Body of pancreas (tissue), 4 donors: Measurements from ENCODE around the gene REP15. TPM values are rescaled to one million over a fixed set of nuclear protein-coding genes. Genes with fewer than 3 reads are reported as not detected.

Experiments used
- ATAC-seq: fragments of 150-250 bp; one replicate; pipeline ENCODE4 v1.9.1; 2016
- DNase-seq, 4 donors: peaks; one replicate each; pipeline ENCODE4 v3.0.0-alpha.2; 2019
- H3K27ac ChIP-seq, 4 donors: fragments of 200-600 bp; sonication (generic); 1 replicate in 3 of 4; 2 replicates in 1 of 4; pipeline versions ENCODE4 v1.5.1 to v1.6.1; 2016 to 2019; ENCODE audit warnings: mild to moderate bottlenecking in 1 of 4, mixed read lengths in 1 of 4, moderate library complexity in 1 of 4
- H3K27me3 ChIP-seq, 2 donors: fragments of 200-600 bp; sonication (generic); one replicate each; pipeline ENCODE4 v1.6.0; 2016; ENCODE audit warnings: mild to moderate bottlenecking in 1 of 2
- H3K36me3 ChIP-seq, 2 donors: fragments of 200-600 bp; sonication (generic); replicated peaks in 1 of 2; 2 replicates each; pipeline ENCODE4 v1.5.1; 2016; ENCODE audit warnings: low read depth in 2 of 2; ENCODE audit not compliant: insufficient read depth in 1 of 2
- H3K4me1 ChIP-seq: fragments of 200-600 bp; sonication (generic); one replicate; pipeline ENCODE4 v1.6.0; 2016
- H3K4me3 ChIP-seq, 2 donors: fragments of 200-600 bp; sonication (generic); 1 replicate in 1 of 2; 2 replicates in 1 of 2; pipeline ENCODE4 v1.5.1; 2016 to 2019
- H3K9me3 ChIP-seq, 3 donors: fragments of 200-600 bp; sonication (generic); 1 replicate in 2 of 3; 2 replicates in 1 of 3; pipeline ENCODE4 v1.5.1; 2016
- CTCF ChIP-seq, 7 experiments: fragments of 450-650 bp in 4 of 7; fragments of 200-600 bp in 3 of 7; sonication (generic) in 3 of 7; IDR thresholded peaks; one replicate each; pipeline ENCODE4 v1.5.1; 2016 to 2019; ENCODE audit warnings: antibody characterized with exemption in 7 of 7
- POLR2A ChIP-seq, 3 donors: fragments of 450-650 bp; IDR thresholded peaks; one replicate each; pipeline ENCODE4 v1.6.1; 2016; ENCODE audit warnings: antibody characterized with exemption in 3 of 3, mild to moderate bottlenecking in 2 of 3
- WGBS, 2 donors: methylation state at CpG; one replicate each; pipeline ENCODE4 v1.1.5; 2017; 5-methylcytosine and 5-hydroxymethylcytosine counted together
- intact Hi-C: fragments of 100-400 bp; cut with DNase I; formaldehyde crosslinking; loops from one replicate; pipeline ENCODE4 v1.15.1; 2023
- total RNA-seq, 2 donors: library from RNA; depleted of rRNA; stranded (reverse); fragments of >200 nt; gene quantifications; one replicate each; pipeline ENCODE4 v1.1.0, GENCODE V29; 2016

The REP15 gene
- total RNA-seq, 2 donors from 2014 or later: 1.0 to 2.0 TPM

DNA sequence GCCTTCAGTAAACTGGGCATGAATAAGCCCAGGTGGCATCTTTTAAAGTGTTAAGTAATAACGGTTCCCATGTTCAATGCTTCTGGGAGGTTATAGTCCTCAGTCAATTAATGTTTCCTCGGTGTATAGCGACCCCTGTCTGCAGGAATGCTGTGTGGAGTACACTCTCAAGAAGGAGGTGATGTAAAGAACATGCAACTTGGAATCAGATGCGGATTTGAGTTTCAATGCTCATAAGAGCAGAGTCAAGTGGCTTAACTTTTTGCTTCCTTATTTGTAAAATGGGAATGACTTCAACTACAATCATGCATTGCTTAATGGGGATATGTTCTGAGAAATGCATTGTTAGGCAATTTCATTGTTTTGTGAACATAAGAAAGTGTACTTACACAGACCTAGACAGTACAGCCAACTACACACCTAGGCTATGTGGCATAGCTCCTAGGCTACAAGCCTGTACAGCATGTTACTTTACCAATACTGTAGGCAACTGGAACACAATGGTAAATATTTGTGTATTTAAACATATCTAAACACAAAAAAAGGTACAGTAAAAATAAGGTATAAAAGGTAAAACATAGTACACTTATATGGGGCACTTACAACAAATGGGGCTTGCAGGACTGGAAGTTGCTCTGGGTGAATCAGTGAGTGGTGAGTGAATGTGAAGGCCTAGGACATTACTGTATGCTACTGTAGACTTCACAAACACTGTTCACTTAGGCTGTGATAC is 7.6 kb downstream of the REP15 start:
- WGBS, 2 donors: 3 to 5% methylated on average over 4 of the region's 4 CpGs

GRCh38 chr12:27705263-27705662 is 9.0 kb downstream of the REP15 start:
- H3K36me3 ChIP-seq: no peaks in the 10 kb centered on the region
- H3K9me3 ChIP-seq: no peaks in the 10 kb centered on the region
- H3K27ac ChIP-seq: no peak overlapping the region
- no peak for TF ChIP-seq CTCF (IDR thresholded peaks at IDR 0.05)
- TF ChIP-seq POLR2A (IDR thresholded peaks at IDR 0.05): no peak
- H3K27me3 ChIP-seq: no peaks in the 10 kb centered on the region
- no peaks in the 10 kb centered on the region for H3K4me1 ChIP-seq
- intact Hi-C loops: no loop called here
- DNase-seq: no peak
- no peak for ATAC-seq
- no peak overlapping the region for H3K4me3 ChIP-seq
- WGBS, 2 donors: 71 to 78% methylated on average over 6 to 8 of the region's 8 CpGs

More for the DNA sequence above, 7.6 kb downstream of the REP15 start:
- no peaks in the 10 kb centered on the region for H3K36me3 ChIP-seq
- ATAC-seq (peak; percentile 85), DNase-seq (peak; percentile 73 to 87 (median 82))
- intact Hi-C loops: no loop called here
- H3K4me1 ChIP-seq: no peaks in the 10 kb centered on the region
- no peaks in the 10 kb centered on the region for H3K27me3 ChIP-seq
- H3K4me3 ChIP-seq: no peak overlapping the region
- H3K27ac ChIP-seq: no peak overlapping the region
- H3K9me3 ChIP-seq: no peaks in the 10 kb centered on the region
- TF ChIP-seq POLR2A (IDR thresholded peaks at IDR 0.05) (no peak), CTCF (IDR thresholded peaks at IDR 0.05) (peak; percentile 18 to 87 (median 77))

GRCh38 chr12:27707216-27707615 is 11.0 kb downstream of the REP15 start:
- Histone ChIP-seq H3K4me3 (no peak overlapping the region), H3K4me1 (peaks cover 6% of the 10 kb centered on the region), H3K27ac (no peak overlapping the region), H3K9me3 (no peaks in the 10 kb centered on the region), H3K36me3 (no peaks in the 10 kb centered on the region), H3K27me3 (no peaks in the 10 kb centered on the region)
- intact Hi-C loops: no loop called here
- no peak for DNase-seq
- ATAC-seq: no peak
- WGBS, 2 donors: 53 to 59% methylated on average over 2 of the region's 2 CpGs
- TF ChIP-seq CTCF (IDR thresholded peaks at IDR 0.05): no peak
- no peak for TF ChIP-seq POLR2A (IDR thresholded peaks at IDR 0.05)

DNA sequence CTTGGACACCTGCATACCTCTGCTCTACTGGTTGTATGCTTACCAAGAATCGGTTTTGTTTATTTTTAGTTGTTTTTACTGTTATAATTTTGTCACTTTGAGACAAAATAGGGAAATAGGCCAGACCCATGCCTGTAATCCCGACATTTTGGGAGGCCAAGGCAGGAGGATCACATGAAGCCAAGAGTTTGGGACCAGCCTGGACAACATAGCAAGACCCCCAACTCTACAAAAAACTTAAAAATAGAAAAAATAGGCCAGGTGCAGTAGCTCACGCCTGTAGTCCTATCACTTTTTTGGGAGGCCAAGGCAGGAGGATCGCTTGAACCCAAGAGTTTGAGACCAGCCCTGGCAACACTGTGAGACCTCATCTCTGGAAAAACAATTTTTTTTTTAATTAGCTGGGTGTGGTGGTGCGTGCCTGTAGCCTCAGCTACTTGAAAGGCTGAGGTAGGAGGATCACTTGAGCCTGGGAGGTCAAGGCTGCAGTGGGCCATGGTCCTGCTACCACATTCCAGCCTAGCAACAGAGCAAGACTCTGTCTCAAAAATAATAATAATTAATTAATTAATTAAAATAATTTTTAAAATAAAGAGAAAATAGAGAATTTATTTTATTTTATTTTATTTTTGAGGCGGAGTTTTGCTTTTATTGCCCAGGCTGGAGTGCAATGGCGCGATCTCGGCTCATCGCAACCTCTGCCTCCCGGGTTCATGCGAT is 13.1 kb downstream of the REP15 start:
- intact Hi-C loops: no loop called here
- TF ChIP-seq POLR2A (IDR thresholded peaks at IDR 0.05) (no peak), CTCF (IDR thresholded peaks at IDR 0.05) (no peak)
- peak overlapping the region; percentile 77 to 94 (median 88) for H3K27ac ChIP-seq
- no peaks in the 10 kb centered on the region for H3K9me3 ChIP-seq
- no peak for ATAC-seq
- no peaks in the 10 kb centered on the region for H3K27me3 ChIP-seq
- H3K36me3 ChIP-seq: no peaks in the 10 kb centered on the region
- H3K4me1 ChIP-seq: peaks cover 13% of the 10 kb centered on the region
- peak overlapping the region in 1 of 2 donors; percentile 81 for H3K4me3 ChIP-seq
- DNase-seq: no peak
- WGBS, 2 donors: 58 to 71% methylated on average over 12 of the region's 12 CpGs
